ENCODE data around the gene PLCZ1.
"Not testable (repeated sequence)": the region's sequence is repeated elsewhere in the genome, so short reads cannot be mapped to it uniquely, and the experiment has no call there.

The PLCZ1 gene

GRCh38 chr12:18703321-18703720 is 34.5 kb downstream of the PLCZ1 start:
- DNase-seq (ENCODE audit: low spot score): no peak

GRCh38 chr12:18700271-18700670 is 37.5 kb downstream of the PLCZ1 start:
- DNase-seq (ENCODE audit: low spot score): no peak

- DNase-seq (ENCODE audit: low spot score): no peak
These were observed 40.7 kb downstream of the PLCZ1 start for GRCh38 chr12:18696971-18697602.

GRCh38 chr12:18693986-18694385 is 43.8 kb downstream of the PLCZ1 start:
- not testable (repeated sequence) for DNase-seq (ENCODE audit: low spot score)

GRCh38 chr12:18690653-18691052 is 47.2 kb downstream of the PLCZ1 start:
- DNase-seq (ENCODE audit: low spot score): no peak

- DNase-seq (ENCODE audit: low spot score): no peak
These were observed 48.0 kb downstream of the PLCZ1 start for GRCh38 chr12:18689771-18690170.

- no peak for DNase-seq (ENCODE audit: low spot score)
These were observed 53.4 kb downstream of the PLCZ1 start for GRCh38 chr12:18684430-18684829.

- DNase-seq (ENCODE audit: low spot score): no peak
These were observed 54.3 kb downstream of the PLCZ1 start for GRCh38 chr12:18683327-18684013.

- DNase-seq (ENCODE audit: low spot score): no peak
These were observed 56.0 kb downstream of the PLCZ1 start for GRCh38 chr12:18681818-18682217.

GRCh38 chr12:18676996-18677588 is 60.7 kb downstream of the PLCZ1 start:
- no peak for DNase-seq (ENCODE audit: low spot score)

- DNase-seq (ENCODE audit: low spot score): no peak
These were observed 61.7 kb downstream of the PLCZ1 start for GRCh38 chr12:18676141-18676540.

- DNase-seq (ENCODE audit: low spot score): no peak
These were observed 79.0 kb downstream of the PLCZ1 start for GRCh38 chr12:18658829-18659228.

- DNase-seq (ENCODE audit: low spot score): no peak
These were observed 79.6 kb downstream of the PLCZ1 start for GRCh38 chr12:18658179-18658578.

GRCh38 chr12:18655351-18655750 is 82.5 kb downstream of the PLCZ1 start:
- DNase-seq (ENCODE audit: low spot score): no peak

GRCh38 chr12:18653465-18653864 is 84.3 kb downstream of the PLCZ1 start:
- DNase-seq (ENCODE audit: low spot score): no peak

GRCh38 chr12:18652596-18652995 is 85.2 kb downstream of the PLCZ1 start:
- no peak for DNase-seq (ENCODE audit: low spot score)

- no peak for DNase-seq (ENCODE audit: low spot score)
These were observed 86.3 kb downstream of the PLCZ1 start for GRCh38 chr12:18651525-18651924.

GRCh38 chr12:18646286-18646890 is 91.4 kb downstream of the PLCZ1 start:
- DNase-seq (ENCODE audit: low spot score): no peak

- DNase-seq (ENCODE audit: low spot score): no peak
These were observed 93.2 kb downstream of the PLCZ1 start for GRCh38 chr12:18644564-18644963.

GRCh38 chr12:18643681-18644080 is 94.1 kb downstream of the PLCZ1 start:
- DNase-seq (ENCODE audit: low spot score): no peak

GRCh38 chr12:18640321-18640955 is 97.4 kb downstream of the PLCZ1 start:
- DNase-seq (ENCODE audit: low spot score): no peak

GRCh38 chr12:18634382-18634781 is 103.4 kb downstream of the PLCZ1 start:
- DNase-seq (ENCODE audit: low spot score): no peak
